NCI-H345 treated with DMSO at 0.1 percent for 48 hours (cell line): ENCODE results near the gene MEPE.

Experiments used
- DNase-seq: peaks from one replicate; lab custom pipeline; 2025; ENCODE audit not compliant: unreplicated experiment; lab: John Stamatoyannopoulos, UW

Gene MEPE

GRCh38 chr4:87832669-87833068 lies at the start of gene MEPE:
Gene MEPE, plus strand, starts transcription at chr4:87832969. Its CDS starts 1,746 bp downstream, at chr4:87834715.
- DNase-seq: no peak

- DNase-seq: no peak
Measured at GRCh38 chr4:87783781-87784180, 49.0 kb upstream of the MEPE start.

GRCh38 chr4:87785731-87786509 lies 46.8 kb upstream of the MEPE start:
- no peak for DNase-seq

- no peak for DNase-seq
Measured at GRCh38 chr4:87799301-87800113, 33.3 kb upstream of the MEPE start, which contains the start of gene IBSP. Gene IBSP, plus strand, starts transcription at chr4:87799554. Its CDS starts 2,808 bp downstream, at chr4:87802362.

GRCh38 chr4:87802858-87803257 lies 29.9 kb upstream of the MEPE start:
- DNase-seq: no peak

GRCh38 chr4:87803421-87803820 lies 29.3 kb upstream of the MEPE start:
- no peak for DNase-seq

- DNase-seq: no peak
Measured at GRCh38 chr4:87804871-87805270, 27.9 kb upstream of the MEPE start.

- no peak for DNase-seq
Measured at GRCh38 chr4:87805971-87806370, 26.8 kb upstream of the MEPE start.

GRCh38 chr4:87806520-87806919 lies 26.2 kb upstream of the MEPE start:
- DNase-seq: no peak

GRCh38 chr4:87807402-87807801 lies 25.4 kb upstream of the MEPE start:
- no peak for DNase-seq

- DNase-seq: no peak
Measured at GRCh38 chr4:87811977-87812376, 20.8 kb upstream of the MEPE start.

- DNase-seq: no peak
Measured at GRCh38 chr4:87819281-87819919, 13.4 kb upstream of the MEPE start.

- no peak for DNase-seq
Measured at GRCh38 chr4:87823200-87823599, 9.6 kb upstream of the MEPE start.

- DNase-seq: no peak
Measured at GRCh38 chr4:87823724-87824123, 9.0 kb upstream of the MEPE start.

GRCh38 chr4:87824352-87824751 lies 8.4 kb upstream of the MEPE start:
- DNase-seq: no peak

- DNase-seq: no peak
Measured at GRCh38 chr4:87834401-87834800, 1.6 kb downstream of the MEPE start.

GRCh38 chr4:87835197-87835596 lies 2.4 kb downstream of the MEPE start:
- no peak for DNase-seq

- no peak for DNase-seq
Measured at GRCh38 chr4:87835743-87836142, 3.0 kb downstream of the MEPE start.

GRCh38 chr4:87838205-87838604 lies 5.4 kb downstream of the MEPE start:
- no peak for DNase-seq

GRCh38 chr4:87838890-87839591 lies 6.3 kb downstream of the MEPE start:
- DNase-seq: no peak

GRCh38 chr4:87839592-87839946 lies 6.8 kb downstream of the MEPE start:
- DNase-seq: no peak
